Activated T-helper 1 cell treated with anti-CD3 and anti-CD28 coated beads, Interleukin-2, amount 50 U/mL, for 16 hours (primary cell): ENCODE data around the gene TEKTIP1.
A peak's percentile ranks its signal among the peaks of the same experiment; 100 is the strongest.

Experiments used
- DNase-seq, 2 donors: peaks; one replicate each; pipeline ENCODE4 v3.0.0-alpha.2; 2020; ENCODE audit warnings: low read depth in 1 of 2, low spot score in 1 of 2

Gene TEKTIP1

GRCh38 chr19:3536429-3537100 lies 2.4 kb upstream of the TEKTIP1 start:
- DNase-seq = no peak

- no peak for DNase-seq
Measured at GRCh38 chr19:3537101-3537437, 1.9 kb upstream of the TEKTIP1 start.

GRCh38 chr19:3537438-3538240 lies 1.3 kb upstream of the TEKTIP1 start:
- DNase-seq = no peak

- no peak for DNase-seq
Measured at GRCh38 chr19:3538258-3538929, 580 bp upstream of the TEKTIP1 start.

GRCh38 chr19:3539756-3540118 lies 763 bp downstream of the TEKTIP1 start:
- no peak for DNase-seq

- DNase-seq = no peak
Measured at GRCh38 chr19:3543150-3544057, 4.4 kb downstream of the TEKTIP1 start.

- DNase-seq = no peak
Measured at GRCh38 chr19:3544058-3544376, 5.0 kb downstream of the TEKTIP1 start.

- DNase-seq = peak; percentile 68 to 75
Measured at GRCh38 chr19:3544742-3545668, 6.0 kb downstream of the TEKTIP1 start.

- no peak for DNase-seq
Measured at GRCh38 chr19:3545669-3546034, 6.7 kb downstream of the TEKTIP1 start.

GRCh38 chr19:3546119-3546518 lies 7.1 kb downstream of the TEKTIP1 start:
- DNase-seq = no peak

GRCh38 chr19:3547301-3547731 lies 8.3 kb downstream of the TEKTIP1 start:
- no peak for DNase-seq

- no peak for DNase-seq
Measured at GRCh38 chr19:3547767-3548282, 8.9 kb downstream of the TEKTIP1 start.

- no peak for DNase-seq
Measured at GRCh38 chr19:3548606-3549005, 9.6 kb downstream of the TEKTIP1 start.

GRCh38 chr19:3549816-3550215 lies 10.8 kb downstream of the TEKTIP1 start:
- no peak for DNase-seq

- no peak for DNase-seq
Measured at GRCh38 chr19:3550947-3551791, 12.2 kb downstream of the TEKTIP1 start.

- DNase-seq = no peak
Measured at GRCh38 chr19:3551792-3552095, 12.8 kb downstream of the TEKTIP1 start.

- DNase-seq = no peak
Measured at GRCh38 chr19:3554254-3555083, 15.5 kb downstream of the TEKTIP1 start.

GRCh38 chr19:3555653-3556422 lies 16.9 kb downstream of the TEKTIP1 start:
- no peak for DNase-seq
